Dendritic cell treated with granulocyte-macrophage colony-stimulating factor and Interleukin-4, amounts not matched to agents 40 ng/mL and 50 ng/mL, for 4 days (primary cell): ENCODE results near the gene TMEM266.

Experiments used
- H3K27ac Mint-ChIP-seq: one replicate; pipeline ENCODE4 v1.8.0; 2022; ENCODE audit warnings: mild to moderate bottlenecking, mixed read lengths
- H3K27me3 Mint-ChIP-seq: one replicate; pipeline ENCODE4 v1.8.0; 2022; ENCODE audit warnings: mild to moderate bottlenecking, mixed read lengths
- H3K36me3 Mint-ChIP-seq: one replicate; pipeline ENCODE4 v1.8.0; 2022; ENCODE audit warnings: low read depth, mixed read lengths
- H3K4me1 Mint-ChIP-seq: one replicate; pipeline ENCODE4 v1.8.0; 2022; ENCODE audit warnings: low read depth, mixed read lengths
- H3K4me3 Mint-ChIP-seq: one replicate; pipeline ENCODE4 v1.8.0; 2022; ENCODE audit warnings: mild to moderate bottlenecking, moderate library complexity, mixed read lengths
- H3K9me3 Mint-ChIP-seq: one replicate; pipeline ENCODE4 v1.8.0; 2022; ENCODE audit warnings: mixed read lengths
- intact Hi-C: fragments of 100-400 bp; cut with micrococcal nuclease; formaldehyde crosslinking; loops from one replicate; pipeline ENCODE4 v1.15.0; 2022

TMEM266 gene

DNA sequence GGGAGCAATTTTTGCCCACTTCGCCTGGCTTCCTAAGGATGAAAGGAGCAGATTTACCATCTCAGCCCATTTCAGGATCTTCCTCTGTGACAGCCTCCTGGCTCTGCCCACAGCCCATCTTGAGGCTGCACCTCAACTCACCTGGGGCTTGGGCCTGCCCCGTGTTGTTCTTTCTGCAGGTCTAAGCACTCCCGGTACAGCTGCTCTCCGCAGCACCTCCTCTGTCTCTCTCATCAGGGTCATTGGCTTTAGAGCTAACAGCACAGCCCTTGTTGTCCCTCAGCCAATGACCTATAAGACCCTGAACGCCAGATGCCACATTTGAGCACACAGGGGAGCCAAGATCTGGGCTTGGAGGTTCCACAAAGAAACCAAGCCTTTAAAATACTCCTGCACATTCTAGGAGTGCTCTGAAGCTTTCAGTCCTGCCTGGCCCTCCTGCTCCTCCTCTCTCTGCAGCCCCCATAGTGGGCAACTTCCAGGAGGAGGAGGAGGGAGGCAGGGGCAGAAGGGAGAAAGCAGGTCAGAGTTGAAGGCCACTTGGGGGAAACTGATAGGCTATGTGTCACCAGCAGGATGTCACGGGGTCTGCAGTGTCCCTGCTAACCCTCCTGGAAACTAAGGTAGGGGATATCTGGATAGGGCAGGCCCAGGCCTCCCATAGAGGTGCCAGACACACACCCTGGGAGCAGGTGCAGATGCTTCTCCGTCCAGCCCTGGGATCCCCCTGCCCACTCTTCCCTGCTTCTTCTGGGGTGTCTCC, 135.9 kb downstream of the TMEM266 start:
- Mint-ChIP-seq H3K27ac (no peak overlapping the region), H3K4me3 (no peak overlapping the region), H3K36me3 (peaks cover 27% of the 10 kb centered on the region), H3K9me3 (no peaks in the 10 kb centered on the region), H3K4me1 (peaks cover 30% of the 10 kb centered on the region), H3K27me3 (peaks cover 36% of the 10 kb centered on the region)
- intact Hi-C loops, result no loop called here

DNA sequence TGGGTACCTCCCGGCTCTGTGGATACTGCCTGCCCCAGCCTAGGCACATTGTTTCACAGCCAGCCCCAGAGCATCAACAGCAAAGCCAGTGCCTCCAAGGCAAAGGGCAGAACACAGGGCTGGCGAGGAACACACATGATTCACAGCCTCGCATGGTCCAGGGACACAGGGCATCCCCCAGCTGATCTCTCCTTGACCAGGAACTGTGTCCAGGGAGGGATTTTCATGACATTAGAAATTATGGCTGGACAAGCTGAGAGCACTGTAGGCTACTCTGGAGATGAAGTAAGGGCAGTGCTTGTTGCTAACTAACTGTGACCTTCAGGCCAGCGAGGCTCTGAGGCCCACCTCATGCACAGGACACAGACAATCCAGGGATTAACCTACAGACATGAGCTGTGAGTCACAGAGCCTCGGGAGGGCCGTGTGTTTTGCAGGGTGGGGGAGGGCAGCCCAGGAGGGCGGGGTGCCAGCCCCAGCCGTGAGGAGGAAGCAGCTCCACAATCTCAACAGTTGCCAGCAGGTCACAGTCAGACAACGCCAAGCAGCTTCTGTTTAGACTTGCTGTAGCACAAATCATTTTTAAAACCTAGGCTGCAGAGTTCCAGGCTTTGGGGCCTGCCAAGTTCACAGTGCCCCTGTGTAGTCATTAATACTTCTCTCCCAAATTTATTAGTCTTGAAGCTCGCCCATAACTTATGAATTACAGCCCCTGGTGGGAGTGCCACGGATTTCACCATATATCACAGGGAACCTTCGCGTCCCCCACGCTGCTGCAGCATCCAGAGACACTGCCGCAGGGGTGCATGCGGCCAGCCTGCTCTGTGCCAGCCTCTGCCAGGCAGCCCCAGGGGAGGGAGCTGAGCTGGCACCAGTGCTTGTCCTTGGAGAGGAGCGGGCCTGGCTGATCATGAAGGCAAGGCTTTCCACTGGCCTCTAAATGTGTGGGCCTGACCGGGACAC, 136.8 kb downstream of the TMEM266 start:
- Mint-ChIP-seq H3K36me3 (peaks cover 27% of the 10 kb centered on the region), H3K9me3 (no peaks in the 10 kb centered on the region), H3K27me3 (peaks cover 27% of the 10 kb centered on the region), H3K4me1 (peaks cover 25% of the 10 kb centered on the region), H3K27ac (peak overlapping the region; percentile 67), H3K4me3 (no peak overlapping the region)
- intact Hi-C loops, result no loop called here

DNA sequence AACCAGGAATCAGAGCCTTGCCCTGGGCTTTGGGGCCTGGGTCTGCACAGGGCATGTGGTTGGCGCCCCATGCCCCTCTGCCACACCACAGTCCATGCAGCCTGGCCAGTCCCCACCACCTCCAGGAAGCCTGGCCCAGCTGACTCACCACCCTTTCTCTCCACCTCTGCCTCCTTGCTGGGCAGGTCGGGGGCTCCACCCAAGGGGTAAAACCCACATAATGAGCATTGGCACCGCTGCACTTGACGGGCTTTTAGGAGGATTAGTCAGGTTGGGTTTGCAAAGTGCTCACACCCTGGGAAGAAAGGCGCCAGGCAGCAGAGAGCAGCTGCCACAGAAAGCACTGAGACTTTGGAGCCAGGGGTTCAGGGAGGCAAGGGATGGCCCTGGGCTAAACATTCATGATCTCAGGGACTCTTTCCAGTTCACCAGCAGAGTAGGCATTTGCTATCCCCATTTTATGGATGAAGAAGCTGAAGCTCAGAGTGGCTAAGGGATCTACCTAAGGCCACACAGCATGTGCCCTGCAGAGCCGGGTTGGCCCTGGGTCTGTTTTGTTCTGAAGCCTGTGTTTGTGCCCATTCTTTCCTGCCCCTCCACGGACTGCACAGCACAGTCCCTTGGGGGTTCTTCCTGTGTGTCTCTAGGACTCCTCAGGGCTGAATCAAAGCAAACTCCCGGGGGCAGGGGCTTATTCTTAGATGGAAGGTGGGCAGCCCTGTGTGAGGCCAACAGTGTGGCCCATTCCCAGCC, 138.1 kb downstream of the TMEM266 start:
- H3K4me3 Mint-ChIP-seq, result no peak overlapping the region
- intact Hi-C loops, result no loop called here
- peak overlapping the region; percentile 67 for H3K27ac Mint-ChIP-seq
- peaks cover 14% of the 10 kb centered on the region for H3K27me3 Mint-ChIP-seq
- H3K9me3 Mint-ChIP-seq, result no peaks in the 10 kb centered on the region
- H3K36me3 Mint-ChIP-seq, result peaks cover 30% of the 10 kb centered on the region
- H3K4me1 Mint-ChIP-seq, result peaks cover 25% of the 10 kb centered on the region

- no peak overlapping the region for H3K4me3 Mint-ChIP-seq
- peak overlapping the region; percentile 42 for H3K27ac Mint-ChIP-seq
- no peaks in the 10 kb centered on the region for H3K9me3 Mint-ChIP-seq
- H3K36me3 Mint-ChIP-seq, result peaks cover 35% of the 10 kb centered on the region
- H3K27me3 Mint-ChIP-seq, result peaks cover 8% of the 10 kb centered on the region
- peaks cover 25% of the 10 kb centered on the region for H3K4me1 Mint-ChIP-seq
- intact Hi-C loops, result no loop called here
These were observed 138.8 kb downstream of the TMEM266 start for GRCh38 chr15:76198456-76199105.

GRCh38 chr15:76199106-76200082, 139.6 kb downstream of the TMEM266 start:
- H3K4me3 Mint-ChIP-seq, result no peak overlapping the region
- intact Hi-C loops, result no loop called here
- H3K9me3 Mint-ChIP-seq, result no peaks in the 10 kb centered on the region

DNA sequence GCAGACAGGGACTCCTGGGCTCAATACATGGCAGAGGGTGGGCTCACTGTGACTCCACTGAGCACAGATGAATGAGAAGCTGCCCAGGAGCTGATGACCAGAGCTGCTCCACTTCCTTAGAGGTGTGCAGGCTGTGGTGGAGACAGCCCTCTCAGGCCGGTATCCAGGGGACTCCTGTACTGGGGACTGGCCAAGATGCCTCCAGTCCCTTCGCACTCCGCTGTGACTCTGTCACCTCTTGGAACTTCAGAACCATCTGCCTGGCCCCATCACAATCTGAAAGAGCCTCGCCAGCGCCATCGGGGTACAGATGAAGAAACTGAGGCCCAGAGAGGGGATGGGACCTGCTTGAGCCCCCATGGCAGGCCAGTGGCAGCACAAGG, 140.3 kb downstream of the TMEM266 start:
- peaks cover 20% of the 10 kb centered on the region for H3K4me1 Mint-ChIP-seq
- intact Hi-C loops, result no loop called here
- no peak overlapping the region for H3K27ac Mint-ChIP-seq
- H3K27me3 Mint-ChIP-seq, result no peaks in the 10 kb centered on the region
- H3K36me3 Mint-ChIP-seq, result peaks cover 43% of the 10 kb centered on the region
- no peak overlapping the region for H3K4me3 Mint-ChIP-seq
- no peaks in the 10 kb centered on the region for H3K9me3 Mint-ChIP-seq

More at GRCh38 chr15:76199106-76200082, 139.6 kb downstream of the TMEM266 start:
- peaks cover 21% of the 10 kb centered on the region for H3K4me1 Mint-ChIP-seq
- peaks cover 40% of the 10 kb centered on the region for H3K36me3 Mint-ChIP-seq
- H3K27me3 Mint-ChIP-seq, result no peaks in the 10 kb centered on the region
- H3K27ac Mint-ChIP-seq, result no peak overlapping the region

GRCh38 chr15:76200641-76201105, 140.9 kb downstream of the TMEM266 start:
- H3K36me3 Mint-ChIP-seq, result peaks cover 43% of the 10 kb centered on the region
- H3K9me3 Mint-ChIP-seq, result no peaks in the 10 kb centered on the region
- H3K4me1 Mint-ChIP-seq, result peaks cover 20% of the 10 kb centered on the region
- no peak overlapping the region for H3K27ac Mint-ChIP-seq
- H3K27me3 Mint-ChIP-seq, result no peaks in the 10 kb centered on the region
- no peak overlapping the region for H3K4me3 Mint-ChIP-seq
- intact Hi-C loops, result no loop called here

DNA sequence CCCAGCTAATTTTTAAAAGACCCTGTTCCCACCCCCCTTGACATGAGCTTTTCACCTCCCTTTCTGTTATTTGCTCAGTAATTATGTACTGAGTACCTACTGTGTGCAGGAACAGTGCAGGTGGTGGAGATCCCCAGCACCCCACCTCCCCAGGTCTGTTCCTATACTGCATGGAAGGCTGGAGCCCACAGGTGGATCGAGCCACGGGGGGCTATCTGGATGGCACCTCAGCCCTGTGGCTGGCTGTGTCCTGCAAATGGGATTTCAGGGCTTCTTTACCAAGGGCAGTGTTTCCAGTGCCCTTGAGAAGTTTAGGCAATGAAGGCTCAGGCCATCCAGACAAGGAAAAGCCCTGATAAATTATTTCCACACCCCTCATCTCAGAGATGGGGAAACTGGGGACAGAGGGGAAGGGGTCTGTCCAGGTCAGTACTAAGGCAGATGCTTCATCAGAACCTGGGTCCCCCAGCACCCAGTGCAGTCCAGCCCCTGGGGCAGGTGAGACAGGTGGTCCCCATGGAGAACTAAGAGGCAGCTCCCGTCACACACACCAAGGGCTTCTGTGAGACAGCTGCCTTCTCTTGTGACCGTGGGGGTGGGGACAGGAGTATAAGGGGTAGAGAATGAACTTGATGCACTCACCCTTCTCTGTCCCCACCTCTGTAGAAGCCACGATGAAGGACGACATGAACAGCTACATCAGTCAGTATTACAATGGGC, 141.9 kb downstream of the TMEM266 start:
- Mint-ChIP-seq H3K4me3 (no peak overlapping the region), H3K4me1 (peaks cover 14% of the 10 kb centered on the region), H3K27me3 (no peaks in the 10 kb centered on the region), H3K27ac (no peak overlapping the region), H3K36me3 (peaks cover 50% of the 10 kb centered on the region), H3K9me3 (no peaks in the 10 kb centered on the region)
- intact Hi-C loops, result no loop called here

DNA sequence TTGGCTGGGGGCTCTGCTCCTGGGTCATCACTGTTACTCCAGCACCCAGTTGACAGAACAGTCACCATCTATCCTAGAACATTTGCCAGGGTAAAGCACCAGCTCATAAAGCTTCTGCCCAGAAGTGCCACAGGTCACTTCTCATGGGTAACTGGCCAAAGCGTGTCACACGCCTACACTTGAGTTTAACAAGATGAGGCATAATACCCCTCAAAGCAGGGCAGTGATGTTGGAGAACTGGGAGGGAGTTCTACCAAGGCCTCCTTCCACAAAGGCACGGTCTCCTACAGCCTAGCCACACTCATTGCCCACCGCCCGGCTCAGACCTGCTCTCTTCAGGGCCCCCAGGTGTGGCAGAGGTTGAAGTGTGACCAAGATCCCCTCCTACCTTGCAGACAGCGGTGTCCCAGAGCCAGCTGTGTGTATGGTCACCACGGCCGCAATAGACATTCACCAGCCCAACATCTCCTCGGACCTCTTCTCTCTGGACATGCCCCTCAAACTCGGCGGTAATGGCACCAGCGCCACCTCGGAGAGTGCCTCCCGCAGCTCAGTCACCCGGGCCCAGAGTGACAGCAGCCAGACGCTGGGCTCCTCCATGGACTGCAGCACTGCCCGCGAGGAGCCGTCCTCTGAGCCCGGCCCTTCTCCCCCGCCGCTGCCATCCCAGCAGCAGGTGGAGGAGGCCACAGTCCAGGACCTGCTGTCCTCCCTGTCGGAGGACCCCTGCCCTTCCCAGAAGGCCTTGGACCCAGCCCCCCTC, 143.7 kb downstream of the TMEM266 start:
- Mint-ChIP-seq H3K27me3 (no peaks in the 10 kb centered on the region), H3K4me3 (no peak overlapping the region), H3K36me3 (peaks cover 67% of the 10 kb centered on the region), H3K9me3 (no peaks in the 10 kb centered on the region), H3K27ac (no peak overlapping the region), H3K4me1 (peaks cover 5% of the 10 kb centered on the region)
- intact Hi-C loops, result no loop called here

DNA sequence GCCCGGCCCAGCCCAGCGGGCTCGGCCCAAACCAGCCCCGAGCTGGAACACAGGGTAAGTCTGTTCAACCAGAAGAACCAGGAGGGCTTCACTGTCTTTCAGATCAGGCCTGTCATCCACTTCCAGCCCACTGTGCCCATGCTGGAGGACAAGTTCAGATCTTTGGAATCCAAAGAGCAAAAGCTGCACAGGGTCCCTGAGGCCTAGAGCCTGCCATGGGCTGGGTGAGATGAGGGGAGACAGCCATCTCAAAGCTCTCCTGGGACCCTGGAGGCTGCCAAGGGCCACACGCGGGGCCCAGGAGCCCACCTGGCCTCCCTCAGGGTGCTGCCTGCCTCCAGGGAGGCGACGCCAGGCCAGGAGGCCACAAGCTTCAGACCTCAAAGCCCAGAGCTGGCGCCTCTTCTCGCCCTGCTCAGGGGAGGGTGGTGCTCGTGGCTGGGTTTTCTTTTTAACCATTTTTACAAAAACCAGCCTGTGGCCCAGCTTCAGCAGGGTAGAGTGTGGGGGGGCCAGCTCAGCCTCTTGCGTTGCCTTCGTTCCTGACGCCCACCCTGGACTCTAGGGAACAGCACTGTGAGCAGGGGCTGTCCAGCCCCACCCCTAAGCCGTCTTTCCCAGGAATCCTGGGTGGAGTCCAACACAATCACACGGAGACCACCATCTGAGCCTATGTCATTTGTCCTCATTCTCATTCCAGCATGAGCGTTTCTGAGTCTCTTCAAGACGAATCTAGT, 144.5 kb downstream of the TMEM266 start:
- peaks cover 66% of the 10 kb centered on the region for H3K36me3 Mint-ChIP-seq
- no peaks in the 10 kb centered on the region for H3K9me3 Mint-ChIP-seq
- intact Hi-C loops, result no loop called here

GRCh38 chr15:76204916-76205460, 145.2 kb downstream of the TMEM266 start:
- Mint-ChIP-seq H3K36me3 (peaks cover 71% of the 10 kb centered on the region), H3K4me3 (no peak overlapping the region), H3K27me3 (no peaks in the 10 kb centered on the region), H3K9me3 (no peaks in the 10 kb centered on the region), H3K4me1 (no peaks in the 10 kb centered on the region), H3K27ac (no peak overlapping the region)
- intact Hi-C loops, result no loop called here

More for the DNA sequence above, 144.5 kb downstream of the TMEM266 start:
- Mint-ChIP-seq H3K27ac (no peak overlapping the region), H3K27me3 (no peaks in the 10 kb centered on the region), H3K4me3 (no peak overlapping the region), H3K4me1 (no peaks in the 10 kb centered on the region)
